HL-60/S4 (cell line): Measurements from ENCODE around the gene TSGA10.
"Not testable (repeated sequence)": the region's sequence is repeated elsewhere in the genome, so short reads cannot be mapped to it uniquely, and the experiment has no call there.

ENCODE experiments used
- in situ Hi-C: fragments of 300-500 bp; cut with MboI; formaldehyde crosslinking; loops from 2 replicates; pipeline ENCODE4 v1.14.3; 2022; ENCODE audit warnings: low sequenced_read_pairs

Gene TSGA10

DNA sequence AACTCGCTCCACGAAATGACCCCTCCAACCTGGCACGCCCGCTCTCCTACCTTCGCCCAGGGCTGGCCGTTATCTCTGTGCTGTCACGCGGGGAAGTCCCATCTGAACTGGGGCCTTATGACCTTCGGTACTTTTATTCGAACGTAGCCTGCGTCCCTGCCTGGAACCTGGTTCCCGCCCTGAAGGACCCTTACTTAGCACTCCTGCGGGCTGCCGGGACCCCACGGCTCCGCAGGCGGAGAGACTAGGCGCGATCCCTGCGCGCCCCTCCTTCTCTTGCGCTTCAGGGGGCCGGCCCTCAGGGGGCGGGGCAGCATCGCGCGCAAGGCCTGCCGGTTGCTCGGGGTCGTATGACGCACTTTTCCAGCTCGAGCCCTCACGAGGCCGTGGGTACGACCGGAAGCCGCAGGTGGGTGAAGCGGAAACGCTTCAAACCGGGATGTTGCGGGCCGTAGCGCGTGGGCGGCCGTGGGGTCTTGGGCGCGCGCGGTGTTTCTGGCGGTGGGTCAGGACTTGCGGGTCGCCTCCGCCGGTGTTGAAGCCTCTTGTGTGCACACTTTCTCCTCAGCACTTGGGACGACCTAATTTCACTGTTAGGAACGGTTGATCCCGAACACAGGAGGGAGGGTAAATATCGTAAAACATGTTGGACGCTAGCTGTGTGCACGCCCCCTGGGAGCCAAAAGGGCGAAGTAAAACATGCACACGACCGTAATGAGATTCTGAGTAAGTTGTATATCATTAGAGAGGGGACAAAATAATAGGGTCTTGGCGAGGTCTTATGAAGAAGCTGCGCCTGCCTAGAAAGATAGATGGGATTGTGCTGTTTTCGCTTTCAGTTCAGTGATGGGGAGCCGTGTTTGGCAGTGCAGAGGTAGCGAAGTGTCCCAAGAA lies at the start of gene TSGA10, which contains the start of gene LIPT1:
TSGA10 (minus strand) TSS at position 300 of the 894 bp plus-strand sequence. CDS start 45,503 bp downstream, outside the sequence.
LIPT1 (plus strand) TSS at position 325 of the 894 bp plus-strand sequence. CDS start 6,991 bp downstream, outside the sequence.
- in situ Hi-C loops = no loop called here

DNA sequence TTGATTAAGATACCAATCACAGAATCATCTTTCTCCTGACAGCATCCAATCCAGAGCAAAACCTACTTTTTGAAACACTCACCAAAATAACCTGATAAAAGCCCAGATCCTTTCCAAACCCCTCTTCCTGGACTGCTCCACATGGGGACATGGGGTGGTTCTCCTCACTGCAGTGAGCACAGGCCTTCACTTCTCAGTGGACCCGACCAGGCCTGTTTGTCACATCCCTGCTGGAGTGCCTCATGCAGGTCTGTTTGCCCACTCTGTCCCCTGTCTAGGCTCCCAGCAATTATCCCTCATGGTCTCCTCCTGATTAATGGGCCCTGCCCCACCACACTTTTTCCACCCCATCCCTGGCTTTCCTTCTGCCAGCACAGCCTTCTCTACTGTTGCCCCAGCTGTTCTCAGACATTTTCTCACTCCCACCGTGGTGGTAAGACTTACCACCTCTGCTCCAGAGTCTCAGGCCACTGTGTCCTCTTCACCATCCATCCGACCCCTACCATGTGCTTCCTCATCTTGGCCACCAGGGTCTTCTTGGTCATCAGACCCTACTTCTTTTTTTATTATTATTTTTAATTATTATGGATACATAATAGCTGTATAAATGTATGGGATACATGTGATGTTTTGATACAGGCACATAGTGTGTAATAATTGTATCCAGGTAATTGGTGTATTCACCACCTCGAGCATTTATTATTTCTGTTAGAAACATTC lies 47.4 kb upstream of the TSGA10 start:
- in situ Hi-C loops = no loop called here

DNA sequence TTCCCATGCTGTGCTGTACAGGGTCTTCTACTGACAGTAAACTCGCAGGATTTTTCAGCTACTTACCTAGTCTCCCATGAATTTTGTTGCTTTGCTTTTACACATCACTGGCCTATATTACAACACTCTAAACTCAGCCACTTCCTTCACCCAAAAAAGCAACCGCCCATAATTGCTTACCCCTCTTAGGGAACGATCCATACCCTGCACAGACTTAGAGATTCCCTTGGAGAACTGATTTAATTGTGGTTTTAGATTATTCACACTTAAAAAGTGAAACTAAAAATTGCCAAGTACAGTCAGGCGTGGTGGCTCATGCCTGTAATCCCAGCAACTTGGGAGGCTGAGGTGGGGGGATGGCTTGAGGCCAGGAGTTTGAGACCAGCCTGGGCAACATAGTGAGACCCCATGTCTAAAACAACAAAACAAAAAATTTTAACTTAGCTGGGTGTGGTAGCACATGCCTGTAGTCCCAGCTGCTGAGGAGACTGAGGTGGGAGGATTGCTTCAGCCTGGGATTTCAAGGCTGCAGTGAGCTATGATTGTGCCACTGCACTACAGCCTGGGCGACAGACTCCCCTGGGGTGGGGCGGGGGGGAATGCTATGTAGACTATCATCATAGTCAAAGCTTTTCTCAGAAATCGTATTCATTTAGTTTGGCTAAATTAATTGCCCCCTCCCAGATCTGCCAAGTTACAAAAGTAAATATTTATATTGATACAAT lies 45.5 kb upstream of the TSGA10 start:
- in situ Hi-C loops = no loop called here

DNA sequence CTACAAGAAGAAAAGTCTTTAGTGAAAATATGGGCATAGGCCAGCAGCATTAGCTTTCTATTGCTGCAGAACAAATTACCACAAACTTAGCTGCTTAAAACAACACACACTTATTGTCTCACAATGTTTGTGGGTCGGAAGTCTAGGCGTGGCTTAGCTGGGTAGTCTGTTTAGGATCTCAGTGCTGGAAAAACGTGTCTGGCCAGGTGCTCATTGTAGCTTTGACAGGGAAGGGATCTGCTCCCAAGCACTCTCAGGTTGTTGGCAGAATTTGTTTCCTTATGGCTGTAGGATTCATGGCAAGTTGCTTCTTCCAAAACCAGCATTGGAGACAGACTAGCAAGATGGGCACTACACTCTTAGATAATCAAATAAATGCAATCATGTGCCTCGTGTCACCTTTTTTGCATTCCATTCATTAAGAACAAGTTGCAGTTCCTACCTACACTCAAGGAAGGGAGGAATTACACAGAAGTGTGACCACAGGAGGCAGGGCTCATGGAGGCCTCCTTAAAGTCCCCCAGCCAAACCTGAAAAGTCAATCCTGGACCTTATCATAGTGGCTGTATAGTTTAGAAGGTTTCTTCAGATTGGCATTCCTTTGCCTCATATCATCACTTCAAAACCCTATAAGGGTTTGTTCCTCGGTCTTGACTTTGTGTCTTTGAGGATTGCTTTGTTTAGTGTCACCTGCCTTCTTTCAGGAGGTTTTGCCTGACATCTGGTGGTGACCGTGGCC lies 43.5 kb upstream of the TSGA10 start:
- in situ Hi-C loops = no loop called here

DNA sequence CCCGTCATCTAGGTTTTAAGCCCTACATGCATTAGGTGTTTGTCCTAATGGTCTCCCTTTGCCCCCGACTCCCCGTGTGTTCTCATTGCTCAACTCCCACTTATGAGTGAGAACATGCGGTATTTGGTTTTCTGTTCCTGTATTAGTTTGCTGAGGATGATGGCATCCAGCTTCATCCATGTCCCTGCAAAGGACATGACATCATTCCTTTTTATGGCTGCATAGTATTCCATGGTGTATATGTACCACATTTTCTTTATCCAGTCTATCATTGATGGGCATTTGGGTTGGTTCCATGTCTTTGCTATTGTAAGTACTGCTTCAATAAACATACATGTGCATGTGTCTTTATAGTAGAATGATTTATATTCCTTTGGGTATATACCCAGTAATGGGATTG lies 37.6 kb upstream of the TSGA10 start:
- in situ Hi-C loops = not testable (repeated sequence)

- in situ Hi-C loops = no loop called here
Observed at GRCh38 chr2:99190548-99190947, 35.8 kb upstream of the TSGA10 start.

DNA sequence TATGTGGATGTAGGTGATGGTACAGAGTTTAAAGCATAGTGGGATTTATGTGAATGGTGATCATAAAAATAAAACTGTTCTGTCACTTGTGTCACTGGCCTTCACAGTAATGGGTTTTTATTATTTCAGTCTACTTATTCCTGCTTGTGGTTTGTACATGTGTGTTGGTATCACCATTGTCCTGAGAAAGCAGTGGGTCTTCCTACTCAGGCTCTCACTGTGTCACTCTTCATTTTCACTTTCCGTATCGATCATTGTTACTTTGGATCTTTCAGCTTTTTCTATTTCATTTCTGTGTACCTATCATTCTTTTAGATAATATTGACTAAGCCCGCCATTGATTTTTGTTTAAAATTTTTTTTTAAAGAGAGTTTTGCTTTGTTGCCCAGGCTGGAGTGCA lies 33.6 kb upstream of the TSGA10 start:
- in situ Hi-C loops = no loop called here

- in situ Hi-C loops = no loop called here
Observed at GRCh38 chr2:99187011-99187410, 32.3 kb upstream of the TSGA10 start.

DNA sequence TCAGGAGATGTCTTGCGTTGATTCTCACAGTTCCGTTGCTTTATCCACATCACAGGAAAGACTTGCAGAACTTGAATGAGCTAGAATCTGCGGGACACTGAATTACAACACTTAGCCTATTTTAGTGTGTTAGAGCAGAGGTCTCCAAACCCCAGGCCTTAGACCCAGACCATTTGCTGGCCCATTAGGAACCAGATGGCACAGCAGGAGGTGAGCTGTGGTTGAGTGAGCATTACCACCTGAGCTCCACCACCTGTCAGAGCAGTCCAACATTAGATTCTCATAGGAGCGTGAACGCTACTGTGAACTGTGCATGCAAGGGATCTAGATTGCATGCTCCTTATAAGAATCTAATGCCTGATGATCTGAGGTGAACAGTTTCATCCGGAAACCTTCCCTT lies 30.1 kb upstream of the TSGA10 start:
- in situ Hi-C loops = no loop called here

GRCh38 chr2:99183025-99183424 lies 28.3 kb upstream of the TSGA10 start:
- in situ Hi-C loops = no loop called here

DNA sequence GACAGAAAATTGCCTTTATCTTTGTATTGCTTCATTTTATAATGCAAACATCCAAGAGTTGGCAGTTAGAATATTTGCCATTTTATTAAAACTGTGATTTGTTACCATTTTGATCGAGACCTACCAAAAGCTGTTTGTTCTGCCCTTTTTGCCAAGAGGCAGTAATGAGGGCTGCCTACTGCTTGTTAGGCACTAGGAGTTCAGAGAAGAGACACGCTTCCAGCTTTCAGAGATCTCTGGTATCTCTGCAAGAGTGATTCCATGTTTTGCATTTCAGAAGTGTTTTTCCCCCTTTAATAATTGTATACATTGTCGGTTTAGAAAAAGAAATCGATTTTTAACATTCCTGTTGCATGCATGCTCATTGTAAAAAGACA lies 26.9 kb upstream of the TSGA10 start:
- in situ Hi-C loops = no loop called here

- in situ Hi-C loops = no loop called here
Observed at GRCh38 chr2:99180755-99181623, 26.2 kb upstream of the TSGA10 start, which contains the start of the genes MITD1 and MRPL30. Gene MITD1 (minus strand): TSS chr2:99181058. CDS start chr2:99180981, 77 bp downstream. Gene MRPL30 (plus strand): TSS chr2:99181184. CDS start chr2:99186204, 5,020 bp downstream.

DNA sequence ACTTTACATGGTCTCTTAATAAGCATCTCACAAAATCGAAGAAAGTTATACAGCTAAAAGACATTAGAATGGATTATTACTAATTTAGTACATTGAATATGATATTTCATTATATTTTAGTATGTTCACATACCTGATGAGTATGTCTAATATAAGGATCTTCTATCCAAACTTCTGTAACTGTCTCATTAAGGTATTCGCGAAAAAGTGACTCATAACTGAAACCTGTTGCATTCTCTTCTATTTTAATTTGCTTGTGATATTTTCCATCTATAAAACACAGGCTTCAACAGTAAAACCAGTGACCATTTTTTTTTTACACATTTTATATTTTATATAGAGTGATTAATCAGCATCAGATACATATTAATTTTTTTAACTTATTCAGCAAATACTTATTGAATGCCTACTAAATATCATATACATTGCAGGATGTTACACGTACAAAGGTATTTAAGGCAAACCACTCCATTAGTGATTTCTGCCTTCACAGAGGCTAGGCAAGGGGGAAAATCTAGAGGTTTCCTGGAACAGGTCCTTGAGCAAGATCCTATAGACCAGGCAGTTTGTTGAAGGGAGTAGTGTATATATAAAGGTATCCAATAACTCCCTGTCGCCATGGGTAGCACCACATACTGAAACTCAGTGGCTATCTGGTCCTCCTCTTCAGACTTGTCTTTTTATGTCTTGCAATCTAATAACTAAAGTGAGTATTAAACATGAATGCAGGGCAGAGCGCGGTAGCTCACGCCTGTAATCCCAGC lies 16.8 kb upstream of the TSGA10 start:
- in situ Hi-C loops = no loop called here

GRCh38 chr2:99169534-99169933 lies 14.8 kb upstream of the TSGA10 start:
- in situ Hi-C loops = no loop called here

GRCh38 chr2:99166218-99166617 lies 11.5 kb upstream of the TSGA10 start:
- in situ Hi-C loops = no loop called here

DNA sequence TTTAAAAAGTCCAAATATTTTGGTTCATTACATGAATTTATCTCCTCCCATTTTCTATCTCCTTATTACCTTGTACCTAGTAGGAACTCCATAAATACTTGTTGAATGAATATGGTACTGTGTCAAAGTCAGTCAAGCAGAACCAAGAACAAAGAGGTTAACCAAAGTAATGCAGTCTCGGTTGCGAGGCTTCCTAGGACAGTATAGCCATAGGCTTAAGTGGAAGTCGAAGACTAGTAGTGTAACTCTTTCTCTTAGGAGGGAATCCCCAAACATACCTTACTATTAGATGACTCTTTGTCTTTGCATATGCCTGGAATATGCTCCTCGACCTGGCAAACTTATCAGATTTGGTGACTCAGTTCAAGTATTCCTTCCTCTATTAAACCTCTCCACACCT lies 4.9 kb upstream of the TSGA10 start:
- in situ Hi-C loops = no loop called here

DNA sequence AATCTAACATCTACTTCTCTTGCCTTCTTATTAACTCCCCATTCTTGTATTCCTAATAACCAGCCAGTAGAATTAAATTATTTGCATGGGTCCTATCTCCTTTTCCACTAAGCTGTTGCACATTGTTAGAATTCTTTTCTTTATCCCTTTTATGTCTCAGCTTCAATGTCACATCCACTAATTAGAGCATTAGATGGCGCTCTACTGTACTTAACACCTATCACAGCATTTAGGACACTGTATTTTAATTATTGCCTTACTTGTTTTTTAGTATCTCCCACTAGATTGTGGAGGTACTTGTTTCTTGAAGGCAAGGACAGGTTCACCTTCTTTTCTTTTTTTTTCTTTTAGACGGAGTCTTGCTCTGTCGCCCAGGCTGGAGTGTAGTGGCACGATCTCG lies 3.9 kb upstream of the TSGA10 start:
- in situ Hi-C loops = no loop called here

- in situ Hi-C loops = no loop called here
Observed at GRCh38 chr2:99156891-99157290, 2.1 kb upstream of the TSGA10 start.
